ENCODE results near the gene CTXND2. TPM values are rescaled to one million over a fixed set of nuclear protein-coding genes. Genes with fewer than 3 reads are reported as not detected.

The CTXND2 gene
- total and polyA plus RNA-seq, 2 donors (not counting 3 experiments of a cell fraction or from before 2014, with no cell fraction given) = not detected

DNA sequence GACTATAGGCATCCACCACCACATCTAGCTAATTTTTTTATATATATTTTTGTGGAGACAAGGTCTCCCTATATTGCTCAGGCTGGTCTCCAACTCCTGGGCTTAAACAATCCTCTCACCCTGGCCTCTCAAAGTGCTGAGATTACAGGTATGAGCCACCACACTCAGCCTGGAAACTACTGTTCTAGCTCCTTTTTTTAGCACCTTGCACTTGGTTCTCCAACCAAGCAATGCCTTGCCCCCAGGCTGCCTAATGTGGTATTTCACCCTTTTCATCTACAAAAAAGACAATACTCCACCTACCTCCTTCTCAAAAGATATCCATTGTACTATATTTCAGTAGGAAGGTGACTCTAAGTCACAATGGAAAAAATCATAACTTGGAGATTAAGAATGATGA lies 17.3 kb upstream of the CTXND2 start:
- Histone ChIP-seq H3K36me3 (ENCODE audit: control insufficient read depth in 2 of 2, extremely low read depth in 1 of 2, insufficient read depth in 2 of 2, low read length in 2 of 2) (peaks cover 2% of the 10 kb centered on the region in 2 experiments), H3K27ac (ENCODE audit: insufficient read depth, low read depth, low read length) (no peak overlapping the region), H3K27me3 (ENCODE audit: control insufficient read depth in 2 of 2, insufficient read depth in 2 of 2, low read length in 2 of 2) (no peaks in the 10 kb centered on the region), H3K79me2 (ENCODE audit: control insufficient read depth, insufficient read depth, low read length) (peaks cover 41% of the 10 kb centered on the region), H3K4me1 (ENCODE audit: control insufficient read depth, extremely low read depth, insufficient read depth, low read length) (peaks cover 3% of the 10 kb centered on the region), H3K9me1 (replicated peaks; ENCODE audit: control insufficient read depth, extremely low read depth, insufficient read depth, low read length) (no peaks in the 10 kb centered on the region), H3K4me2 (ENCODE audit: insufficient read depth, low read length) (no peak overlapping the region), H3K4me3 (replicated peaks in 1 of 3; ENCODE audit: insufficient read depth in 1 of 3, low read depth in 1 of 3, low read length in 3 of 3) (no peak overlapping the region), H3K9ac (replicated peaks; ENCODE audit: extremely low read depth, insufficient read depth, low read length) (no peak overlapping the region), H3K9me3 (replicated peaks; ENCODE audit: control insufficient read depth, insufficient read depth, low read length) (no peaks in the 10 kb centered on the region), H4K20me1 (replicated peaks; ENCODE audit: control insufficient read depth, extremely low read depth, insufficient read depth, low read length) (peaks cover 2% of the 10 kb centered on the region), H2AFZ (ENCODE audit: low read depth, low read length) (no peak overlapping the region)
- ChIA-PET CTCF (interaction anchor here (1.0 to 1.5 kb wide), 2 partner anchors 17 to 126 kb away, joined by 3 read pairs; partner anchors contain the start of gene CTXND2), POLR2A (no interaction called here)
- intact Hi-C loops (cut with micrococcal nuclease) = no loop called here
- no TSS peak for BruUV-seq (replicated peaks)
- FAIRE-seq (no peak), DNase-seq (ENCODE audit: low read depth, low spot score) (no peak)
- TF ChIP-seq GATA2 (IDR thresholded peaks at IDR 0.05; ENCODE audit: insufficient read depth, insufficient read length, low read depth, low read length) (no peak), JUN (IDR thresholded peaks at IDR 0.05; ENCODE audit: borderline replicate concordance, insufficient read depth, insufficient read length, low read depth) (no peak), EZH2 (IDR thresholded peaks at IDR 0.05; ENCODE audit: borderline replicate concordance, low read depth, low read length, severe bottlenecking) (no peak), POLR2A (IDR thresholded peaks at IDR 0.05; ENCODE audit: low read depth, low read length) (no peak), POLR2AphosphoS5 (IDR thresholded peaks at IDR 0.05; ENCODE audit: insufficient read depth, low read depth, low read length) (no peak), MYC (IDR thresholded peaks at IDR 0.05; ENCODE audit: low read depth, low read length) (no peak), FOS (IDR thresholded peaks at IDR 0.05; ENCODE audit: borderline replicate concordance, insufficient read depth, low read length) (no peak)
- TF ChIP-seq, protein P1, sequence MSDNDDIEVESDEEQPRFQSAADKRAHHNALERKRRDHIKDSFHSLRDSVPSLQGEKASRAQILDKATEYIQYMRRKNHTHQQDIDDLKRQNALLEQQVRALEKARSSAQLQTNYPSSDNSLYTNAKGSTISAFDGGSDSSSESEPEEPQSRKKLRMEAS (IDR thresholded peaks at IDR 0.05; ENCODE audit: insufficient read depth, insufficient read length) = no peak
- TF ChIP-seq, protein P2, sequence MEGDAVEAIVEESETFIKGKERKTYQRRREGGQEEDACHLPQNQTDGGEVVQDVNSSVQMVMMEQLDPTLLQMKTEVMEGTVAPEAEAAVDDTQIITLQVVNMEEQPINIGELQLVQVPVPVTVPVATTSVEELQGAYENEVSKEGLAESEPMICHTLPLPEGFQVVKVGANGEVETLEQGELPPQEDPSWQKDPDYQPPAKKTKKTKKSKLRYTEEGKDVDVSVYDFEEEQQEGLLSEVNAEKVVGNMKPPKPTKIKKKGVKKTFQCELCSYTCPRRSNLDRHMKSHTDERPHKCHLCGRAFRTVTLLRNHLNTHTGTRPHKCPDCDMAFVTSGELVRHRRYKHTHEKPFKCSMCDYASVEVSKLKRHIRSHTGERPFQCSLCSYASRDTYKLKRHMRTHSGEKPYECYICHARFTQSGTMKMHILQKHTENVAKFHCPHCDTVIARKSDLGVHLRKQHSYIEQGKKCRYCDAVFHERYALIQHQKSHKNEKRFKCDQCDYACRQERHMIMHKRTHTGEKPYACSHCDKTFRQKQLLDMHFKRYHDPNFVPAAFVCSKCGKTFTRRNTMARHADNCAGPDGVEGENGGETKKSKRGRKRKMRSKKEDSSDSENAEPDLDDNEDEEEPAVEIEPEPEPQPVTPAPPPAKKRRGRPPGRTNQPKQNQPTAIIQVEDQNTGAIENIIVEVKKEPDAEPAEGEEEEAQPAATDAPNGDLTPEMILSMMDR (IDR thresholded peaks at IDR 0.05; ENCODE audit: extremely low read depth in 1 of 2, insufficient read depth in 1 of 2, low read depth in 1 of 2, low read length in 2 of 2) = no peak
- dilution Hi-C loops (cut with MboI; ENCODE audit: extremely low pct_ligation_motif_present, low sequenced_read_pairs) = no loop called here

Data from endothelial cell of umbilical vein (primary cell).